H1 (cell line): ENCODE data around the gene HIVEP2. TPM values are rescaled to one million over a fixed set of nuclear protein-coding genes. Genes with fewer than 3 reads are reported as not detected.

ENCODE experiments used
- CTCF ChIA-PET: fragments of 300-600 bp; sonication (Branson Sonifier 250); formaldehyde crosslinking; loops from one replicate; lab custom pipeline; 2021; ENCODE audit not compliant: partially characterized antibody; lab: Charles Lee
- POLR2A ChIA-PET: fragments of 300-600 bp; sonication (Branson Sonifier 250); formaldehyde crosslinking; loops from one replicate; lab custom pipeline; 2021; ENCODE audit warnings: inconsistent platforms; ENCODE audit not compliant: partially characterized antibody; lab: Charles Lee
- DNase-seq, 2 experiments: peaks; one replicate each; pipeline versions ENCODE4 v3.0.0 to v3.0.0-alpha.2; 2010 to 2022; ENCODE audit warnings: low spot score in 2 of 2, low read depth in 1 of 2, mixed read lengths in 1 of 2
- FAIRE-seq: peaks from 2 replicates; lab custom pipeline; 2011; peaks lifted over from hg19 to GRCh38; lab: Jason Lieb, UNC
- H2AFZ ChIP-seq: 2 replicates; pipeline ENCODE4 v1.8.1; 2012; ENCODE audit warnings: low read length, inconsistent platforms
- H2AK5ac ChIP-seq: 2 replicates; pipeline ENCODE4 v1.6.1; 2013; ENCODE audit warnings: low read depth, low read length
- H2BK120ac ChIP-seq: replicated peaks from 2 replicates; pipeline ENCODE3; 2013; ENCODE audit warnings: low read depth, low read length, inconsistent platforms
- H2BK12ac ChIP-seq: 2 replicates; pipeline ENCODE4 v1.6.1; 2013; ENCODE audit warnings: low read depth, low read length
- H2BK15ac ChIP-seq: 2 replicates; pipeline ENCODE4 v1.6.1; 2013; ENCODE audit warnings: low read length
- H2BK20ac ChIP-seq: 2 replicates; pipeline ENCODE4 v1.6.1; 2013; ENCODE audit warnings: low read length
- H2BK5ac ChIP-seq: 2 replicates; pipeline ENCODE4 v1.6.1; 2013; ENCODE audit warnings: low read depth, low read length
- H3K14ac ChIP-seq: 2 replicates; pipeline ENCODE4 v1.6.1; 2013; ENCODE audit warnings: inconsistent platforms; ENCODE audit not compliant: insufficient read length
- H3K18ac ChIP-seq: 2 replicates; pipeline ENCODE4 v1.6.1; 2013; ENCODE audit warnings: low read length; ENCODE audit errors: extremely low read depth
- H3K23ac ChIP-seq: 2 replicates; pipeline ENCODE4 v1.6.1; 2013; ENCODE audit warnings: inconsistent platforms; ENCODE audit not compliant: insufficient read length
- H3K23me2 ChIP-seq: 2 replicates; pipeline ENCODE4 v1.6.1; 2013; ENCODE audit warnings: low read depth, low read length
- H3K27ac ChIP-seq: 2 replicates; pipeline ENCODE4 v1.6.1; 2011; ENCODE audit warnings: low read depth, low read length, inconsistent platforms
- H3K27me3 ChIP-seq, 4 experiments: replicated peaks in 1 of 4; 1 replicate in 1 of 4; 2 replicates in 3 of 4; pipeline versions ENCODE4 v1.6.1 to v1.8.1; 2011 to 2013; ENCODE audit warnings: low read length in 3 of 4, mild to moderate bottlenecking in 3 of 4, inconsistent platforms in 2 of 4, mixed read lengths in 2 of 4, moderate library complexity in 1 of 4; ENCODE audit not compliant: control insufficient read depth in 3 of 4, insufficient read depth in 3 of 4; ENCODE audit errors: extremely low read depth in 1 of 4
- H3K36me3 ChIP-seq, 4 experiments: 2 replicates each; pipeline versions ENCODE4 v1.6.1 to v1.8.1; 2011 to 2013; ENCODE audit warnings: mild to moderate bottlenecking in 4 of 4, low read length in 3 of 4, moderate library complexity in 2 of 4, control low read depth in 1 of 4, inconsistent platforms in 1 of 4; ENCODE audit not compliant: insufficient read depth in 4 of 4, control insufficient read depth in 2 of 4
- H3K4ac ChIP-seq: replicated peaks from 2 replicates; pipeline ENCODE3; 2013; ENCODE audit warnings: low read length, low read depth, mixed read lengths, inconsistent platforms; ENCODE audit not compliant: insufficient read length
- H3K4me1 ChIP-seq, 4 experiments: replicated peaks in 1 of 4; 1 replicate in 1 of 4; 2 replicates in 3 of 4; pipeline versions ENCODE4 v1.6.1 to v1.8.1; 2011 to 2013; ENCODE audit warnings: low read length in 3 of 4, inconsistent platforms in 2 of 4, mixed read lengths in 1 of 4; ENCODE audit not compliant: insufficient read depth in 4 of 4, control insufficient read depth in 3 of 4
- H3K4me2 ChIP-seq, 2 experiments: 2 replicates each; pipeline versions ENCODE4 v1.6.1 to v1.8.1; 2011 to 2013; ENCODE audit warnings: low read depth in 2 of 2, low read length in 2 of 2, control low read depth in 1 of 2, inconsistent platforms in 1 of 2, mild to moderate bottlenecking in 1 of 2; ENCODE audit not compliant: insufficient read depth in 1 of 2
- H3K4me3 ChIP-seq, 4 experiments: fragments of 200-600, 300-600 bp in 1 of 4; sonication (generic), shearing (Covaris generic), sonication (Bioruptor Twin) in 1 of 4; 2 replicates each; pipeline versions ENCODE4 v1.5.1 to v1.8.1; 2011 to 2016; ENCODE audit warnings: low read length in 4 of 4, low read depth in 3 of 4, control low read depth in 2 of 4, inconsistent platforms in 2 of 4, mild to moderate bottlenecking in 2 of 4, mixed read lengths in 1 of 4, moderate library complexity in 1 of 4; ENCODE audit not compliant: insufficient read depth in 2 of 4; ENCODE audit errors: extremely low read depth in 1 of 4
- H3K56ac ChIP-seq: replicated peaks from 2 replicates; pipeline ENCODE3; 2013; ENCODE audit warnings: low read depth, mild to moderate bottlenecking, mixed read lengths, low read length, inconsistent platforms; ENCODE audit not compliant: insufficient read length
- H3K79me1 ChIP-seq: 2 replicates; pipeline ENCODE4 v1.6.1; 2013; ENCODE audit warnings: low read depth, low read length, control low read depth
- H3K79me2 ChIP-seq, 2 experiments: 2 replicates each; pipeline versions ENCODE4 v1.6.1 to v1.8.1; 2012 to 2013; ENCODE audit warnings: low read length in 2 of 2, mild to moderate bottlenecking in 2 of 2, inconsistent platforms in 1 of 2; ENCODE audit not compliant: insufficient read depth in 2 of 2, control insufficient read depth in 1 of 2
- H3K9ac ChIP-seq, 4 experiments: replicated peaks in 1 of 4; 1 replicate in 1 of 4; 2 replicates in 3 of 4; pipeline versions ENCODE4 v1.6.1 to v1.8.1; 2011 to 2013; ENCODE audit warnings: low read depth in 3 of 4, low read length in 3 of 4, control low read depth in 2 of 4, mild to moderate bottlenecking in 2 of 4, moderate library complexity in 2 of 4, inconsistent platforms in 1 of 4; ENCODE audit errors: extremely low read depth in 1 of 4
- H3K9me3 ChIP-seq, 2 experiments: 2 replicates each; pipeline versions ENCODE4 v1.6.1 to v1.8.1; 2012 to 2013; ENCODE audit warnings: mild to moderate bottlenecking in 2 of 2, moderate library complexity in 2 of 2, control low read depth in 1 of 2, inconsistent platforms in 1 of 2, low read depth in 1 of 2, low read length in 1 of 2, mixed read lengths in 1 of 2; ENCODE audit not compliant: insufficient read depth in 2 of 2
- H4K20me1 ChIP-seq, 2 experiments: replicated peaks in 1 of 2; 2 replicates each; pipeline versions ENCODE3 to v1.8.1; 2011 to 2013; ENCODE audit warnings: inconsistent platforms in 2 of 2, low read length in 2 of 2, mild to moderate bottlenecking in 1 of 2; ENCODE audit not compliant: insufficient read depth in 2 of 2, control insufficient read depth in 1 of 2
- H4K5ac ChIP-seq: 2 replicates; pipeline ENCODE4 v1.6.1; 2013; ENCODE audit warnings: low read length, low read depth, mixed read lengths, inconsistent platforms; ENCODE audit not compliant: insufficient read length
- H4K8ac ChIP-seq: 2 replicates; pipeline ENCODE4 v1.8.0; 2013; ENCODE audit warnings: mild to moderate bottlenecking, moderate library complexity, low read length, inconsistent platforms; ENCODE audit not compliant: insufficient read depth; ENCODE audit errors: extremely low read depth
- H4K91ac ChIP-seq: replicated peaks from 2 replicates; pipeline ENCODE3; 2013; ENCODE audit warnings: low read length, mixed read lengths, inconsistent platforms; ENCODE audit not compliant: insufficient read length
- BACH1 ChIP-seq: IDR thresholded peaks from 2 replicates; pipeline ENCODE4 v1.6.1; 2012; ENCODE audit warnings: low read length, improper control_type of control experiment
- BCL11A ChIP-seq, 2 experiments: IDR thresholded peaks; one replicate each; pipeline ENCODE4 v1.6.1; 2011; ENCODE audit warnings: low read depth in 2 of 2, low read length in 2 of 2, mild to moderate bottlenecking in 2 of 2
- CTCF ChIP-seq, 3 experiments: IDR thresholded peaks; 1 replicate in 2 of 3; 2 replicates in 1 of 3; pipeline versions ENCODE4 v1.5.1 to v1.6.1; 2011; ENCODE audit warnings: low read length in 3 of 3, mild to moderate bottlenecking in 3 of 3, inconsistent platforms in 2 of 3, low read depth in 1 of 3, moderate library complexity in 1 of 3; ENCODE audit not compliant: insufficient read depth in 1 of 3; ENCODE audit errors: control extremely low read depth in 1 of 3
- E2F6 ChIP-seq: IDR thresholded peaks from 2 replicates; pipeline ENCODE4 v1.6.1; 2012; ENCODE audit warnings: inconsistent platforms
- KDM5A ChIP-seq: fragments of 200-600 bp; IDR thresholded peaks from 2 replicates; pipeline ENCODE4 v1.7.1; 2012; ENCODE audit warnings: mild to moderate bottlenecking, low read length, inconsistent platforms, mixed read lengths
- NRF1 ChIP-seq: IDR thresholded peaks from 2 replicates; pipeline ENCODE4 v1.6.1; 2011; ENCODE audit warnings: mild to moderate bottlenecking, low read depth, low read length, improper control_type of control experiment
- POLR2A ChIP-seq, 2 experiments: IDR thresholded peaks; 1 replicate in 1 of 2; 2 replicates in 1 of 2; pipeline ENCODE4 v1.6.1; 2011; ENCODE audit warnings: low read depth in 2 of 2, low read length in 2 of 2, mild to moderate bottlenecking in 2 of 2; ENCODE audit errors: control extremely low read depth in 1 of 2
- POU5F1 ChIP-seq: IDR thresholded peaks from 2 replicates; pipeline ENCODE4 v1.6.1; 2011; ENCODE audit warnings: low read depth, mild to moderate bottlenecking, low read length, moderate library complexity
- WGBS, 2 experiments: shearing (Covaris generic) in 1 of 2; methylation state at CpG; one replicate each; pipeline versions ENCODE4 v1.1.6 to v1.1.7; 2013 to 2015; ENCODE audit warnings: low lambda C conversion rate in 2 of 2, mixed read lengths in 2 of 2, inconsistent platforms in 1 of 2, low coverage in 1 of 2, missing lambda C conversion rate in 1 of 2; ENCODE audit not compliant: insufficient replicate concordance in 2 of 2, insufficient coverage in 1 of 2, insufficient read length in 1 of 2; ENCODE audit errors: extremely low coverage in 1 of 2, missing lambda C conversion rate in 1 of 2; 5-methylcytosine and 5-hydroxymethylcytosine counted together
- polyA plus RNA-seq, 7 experiments: library from polyadenylated mRNA; depleted of rRNA in 3 of 7; stranded (reverse) in 5 of 7; unstranded in 2 of 7; fragments of >200 nt in 5 of 7; fragments of 200-250 nt in 2 of 7; gene quantifications; 1 replicate in 5 of 7; 2 replicates in 1 of 7; 4 replicates in 1 of 7; pipeline versions ENCODE4 v1.2.1 to v1.2.3, GENCODE V29; 2011 to 2013; ENCODE audit warnings: missing spikeins in 2 of 7, mixed read lengths in 2 of 7
- total RNA-seq: library from RNA; stranded (reverse); fragmentation: NEBNext Ultra II Directional; extraction: Animal tissue kit (Norgen Biotek cat#: 25700); gene quantifications from 2 replicates; pipeline ENCODE4 v1.2.1, GENCODE V29; 2021

HIVEP2 gene
- total and polyA plus RNA-seq, 2 of the 8 experiments (the other 6 are each of a cell fraction or from before 2014, with no cell fraction given) = 2.2 to 6.1 TPM

- H3K4me2 ChIP-seq = no peak overlapping the region
- CTCF ChIA-PET = interaction anchor here (0.6 kb wide), 1 partner anchor 331 kb away, joined by 3 read pairs; no protein-coding TSS in a partner anchor
- no peak overlapping the region for H2AK5ac ChIP-seq
- H3K23ac ChIP-seq = no peak overlapping the region
- no peak overlapping the region for H3K4ac ChIP-seq
- no peak overlapping the region for H2AFZ ChIP-seq
- POLR2A ChIA-PET = no interaction called here
- no peak overlapping the region for H4K8ac ChIP-seq
- peaks cover 4% of the 10 kb centered on the region; the same call in 1 of the 2 replicates for H3K79me1 ChIP-seq
- H2BK20ac ChIP-seq = no peak overlapping the region
- no peaks in the 10 kb centered on the region for H3K9me3 ChIP-seq
- no peaks in the 10 kb centered on the region for H3K79me2 ChIP-seq
- no peak overlapping the region for H4K5ac ChIP-seq
- no peak overlapping the region for H3K4me3 ChIP-seq
- DNase-seq (no peak), FAIRE-seq (no peak)
- H2BK12ac ChIP-seq = no peak overlapping the region
- no peak overlapping the region for H3K18ac ChIP-seq
- no peak overlapping the region for H2BK120ac ChIP-seq
- no peak overlapping the region for H3K56ac ChIP-seq
- no peak overlapping the region for H4K91ac ChIP-seq
- H3K27me3 ChIP-seq = no peaks in the 10 kb centered on the region
- H3K27ac ChIP-seq = no peak overlapping the region
- no peaks in the 10 kb centered on the region for H3K4me1 ChIP-seq
- TF ChIP-seq BCL11A (IDR thresholded peaks at IDR 0.05; ENCODE audit: low read depth in 2 of 2, low read length in 2 of 2) (no peak), NRF1 (no peak), KDM5A (no peak), POU5F1 (no peak), E2F6 (no peak), CTCF (IDR thresholded peaks at IDR 0.05; ENCODE audit: control extremely low read depth in 1 of 3, insufficient read depth in 1 of 3, low read depth in 1 of 3, low read length in 3 of 3) (no peak), BACH1 (no peak), POLR2A (IDR thresholded peaks at IDR 0.05; ENCODE audit: control extremely low read depth in 1 of 2, low read depth in 2 of 2, low read length in 2 of 2) (no peak)
- no peaks in the 10 kb centered on the region for H3K36me3 ChIP-seq
- no peak overlapping the region for H2BK15ac ChIP-seq
- H3K14ac ChIP-seq = no peak overlapping the region
- no peak overlapping the region; a peak in 1 of 7 replicates for H3K9ac ChIP-seq
- H2BK5ac ChIP-seq = no peak overlapping the region
- WGBS, 2 experiments = 86% methylated on average over 2 of the region's 2 CpGs; no CpG with 5 or more reads in 1 of the 2 experiments
- no peaks in the 10 kb centered on the region for H3K23me2 ChIP-seq
- H4K20me1 ChIP-seq = no peaks in the 10 kb centered on the region
These were observed 47.3 kb downstream of the HIVEP2 start for GRCh38 chr6:142897659-142898058.
